ENCODE results near the gene JAG1. TPM values are rescaled to one million over a fixed set of nuclear protein-coding genes. Genes with fewer than 3 reads are reported as not detected.
A peak's percentile ranks its signal among the peaks of the same experiment; 100 is the strongest.

JAG1 gene
- total and polyA plus RNA-seq, 12 donors = 6.8 to 22.0 (median 13.3) TPM

- H3K27ac ChIP-seq = peak overlapping the region in 1 of 5 donors; percentile 97
- intact Hi-C loops (cut with DNase I) = loop anchor here in 1 of 2 donors (10.0 kb wide), 1 partner anchor 599 kb away; no protein-coding TSS in a partner anchor
- DNase-seq = no peak
- peak overlapping the region in 1 of 4 donors; percentile 75 for H3K4me3 ChIP-seq
- H3K36me3 ChIP-seq (replicated peaks in 1 of 2) = no peaks in the 10 kb centered on the region
- H3K4me1 ChIP-seq (replicated peaks in 1 of 2) = peaks cover 12 to 13% of the 10 kb centered on the region in 2 donors
- H3K9me3 ChIP-seq (replicated peaks in 1 of 3) = no peaks in the 10 kb centered on the region
- TF ChIP-seq POLR2A (IDR thresholded peaks at IDR 0.05) (no peak), CTCF (IDR thresholded peaks at IDR 0.05) (no peak)
- WGBS, 4 donors = 88 to 97% (median 95%) methylated on average over 4 of the region's 4 CpGs
- H3K27me3 ChIP-seq = no peaks in the 10 kb centered on the region
Observed at GRCh38 chr20:10675450-10675848, 1.6 kb upstream of the JAG1 start.

- intact Hi-C loops (cut with DNase I) = loop anchor here in 1 of 2 donors (10.0 kb wide), 1 partner anchor 600 kb away; no protein-coding TSS in a partner anchor
- TF ChIP-seq CTCF (IDR thresholded peaks at IDR 0.05) (peak; percentile 63 to 87 (median 76)), POLR2A (IDR thresholded peaks at IDR 0.05) (no peak)
- whole genome bisulfite sequencing, 4 donors = 3 to 15% (median 5%) methylated on average over 8 to 38 of the region's 38 CpGs
Observed at GRCh38 chr20:10674684-10675449, 1.1 kb upstream of the JAG1 start.

GRCh38 chr20:10673176-10673841 lies 490 bp downstream of the JAG1 start:
- H3K4me1 ChIP-seq (replicated peaks in 1 of 2) = peaks cover 12 to 13% of the 10 kb centered on the region in 2 donors

More at GRCh38 chr20:10674684-10675449, 1.1 kb upstream of the JAG1 start:
- no peaks in the 10 kb centered on the region for H3K36me3 ChIP-seq (replicated peaks in 1 of 2)
- no peaks in the 10 kb centered on the region for H3K9me3 ChIP-seq (replicated peaks in 1 of 3)
- DNase-seq = peak; percentile 64 to 76 (median 71)
- H3K4me3 ChIP-seq = peak overlapping the region in 3 of 4 donors; percentile 60 to 75 (median 66)
- peak overlapping the region; percentile 52 to 97 (median 87) for H3K27ac ChIP-seq
- peaks cover 12 to 13% of the 10 kb centered on the region in 2 donors for H3K4me1 ChIP-seq (replicated peaks in 1 of 2)
- no peaks in the 10 kb centered on the region for H3K27me3 ChIP-seq

More at GRCh38 chr20:10673176-10673841, 490 bp downstream of the JAG1 start:
- no peaks in the 10 kb centered on the region for H3K27me3 ChIP-seq
- H3K36me3 ChIP-seq (replicated peaks in 1 of 2) = no peaks in the 10 kb centered on the region
- peak in 3 of 7 donors; percentile 36 to 48 (median 37) for DNase-seq
- 0% methylated on average over 25 to 73 of the region's 73 CpGs for WGBS, 4 donors
- peak overlapping the region; percentile 43 to 75 (median 63) for H3K4me3 ChIP-seq
- intact Hi-C loops (cut with DNase I) = loop anchor here in 1 of 2 donors (10.0 kb wide), 1 partner anchor 601 kb away; no protein-coding TSS in a partner anchor
- peak overlapping the region; percentile 52 to 97 (median 87) for H3K27ac ChIP-seq
- H3K9me3 ChIP-seq (replicated peaks in 1 of 3) = no peaks in the 10 kb centered on the region
- TF ChIP-seq POLR2A (IDR thresholded peaks at IDR 0.05) = no peak
- TF ChIP-seq CTCF (IDR thresholded peaks at IDR 0.05) = no peak
